Mucosa of descending colon (tissue), 3 donors: ENCODE results near the gene ZDHHC17. TPM values are rescaled to one million over a fixed set of nuclear protein-coding genes. Genes with fewer than 3 reads are reported as not detected.

ENCODE experiments used
- ATAC-seq: fragments of 200-7000 bp; cut with Tn5 transposase; one replicate; pipeline ENCODE4 v1.9.1; 2020; ENCODE audit warnings: mild to moderate bottlenecking, moderate library complexity
- DNase-seq, 3 donors: peaks; one replicate each; pipeline ENCODE4 v3.0.0-alpha.2; 2020
- H3K36me3 ChIP-seq: fragments of 200-600 bp; one replicate; pipeline ENCODE4 v1.8.0; 2021; ENCODE audit warnings: low read depth, mild to moderate bottlenecking
- H3K4me1 ChIP-seq: fragments of 200-600 bp; one replicate; pipeline ENCODE4 v1.8.0; 2021; ENCODE audit warnings: low read depth, mild to moderate bottlenecking
- H3K4me3 ChIP-seq: fragments of 200-600 bp; one replicate; pipeline ENCODE4 v1.8.0; 2021; ENCODE audit warnings: mild to moderate bottlenecking
- H3K9me3 ChIP-seq: fragments of 200-600 bp; one replicate; pipeline ENCODE4 v1.8.0; 2021; ENCODE audit warnings: mild to moderate bottlenecking
- intact Hi-C, 2 donors: fragments of 100-400 bp; cut with DNase I in 1 of 2; cut with micrococcal nuclease in 1 of 2; formaldehyde crosslinking; loops; one replicate each; pipeline versions ENCODE4 v1.11.0 to v1.11.1; 2022; cut with DNase I, micrococcal nuclease
- total RNA-seq, 3 donors: library from RNA; stranded (reverse); fragmentation: NEBNext Ultra II Directional in 2 of 3; extraction: Animal tissue kit (Norgen Biotek cat#: 25700) in 2 of 3; gene quantifications; one replicate each; pipeline versions ENCODE4 v1.2.1 to v1.2.4, GENCODE V29; 2021 to 2023
- TF ChIP-seq, protein P1 (sequence below): fragments of 200-600 bp; IDR thresholded peaks from one replicate; pipeline ENCODE4 v1.8.0; 2022; ENCODE audit warnings: antibody characterized with exemption, mild to moderate bottlenecking
- donor health status: DM: no; HTN: no; CAD: no; lungs with moderate emphysema.
- donor health status: DM: no; HTN: no; CAD: no.
- donor health status: DM: no; HTN: yes; CAD: no.

ZDHHC17 gene
- total RNA-seq, 3 donors from 2014 or later, result 17.4 to 39.0 (median 25.7) TPM

GRCh38 chr12:76739896-76740295, 24.0 kb upstream of the ZDHHC17 start:
- ATAC-seq (no peak), DNase-seq (no peak)
- H3K9me3 ChIP-seq, result peaks cover 2% of the 10 kb centered on the region
- no peaks in the 10 kb centered on the region for H3K4me1 ChIP-seq
- H3K36me3 ChIP-seq, result no peaks in the 10 kb centered on the region
- no peak overlapping the region for H3K4me3 ChIP-seq
- intact Hi-C loops, result no loop called here
- TF ChIP-seq, protein P1, sequence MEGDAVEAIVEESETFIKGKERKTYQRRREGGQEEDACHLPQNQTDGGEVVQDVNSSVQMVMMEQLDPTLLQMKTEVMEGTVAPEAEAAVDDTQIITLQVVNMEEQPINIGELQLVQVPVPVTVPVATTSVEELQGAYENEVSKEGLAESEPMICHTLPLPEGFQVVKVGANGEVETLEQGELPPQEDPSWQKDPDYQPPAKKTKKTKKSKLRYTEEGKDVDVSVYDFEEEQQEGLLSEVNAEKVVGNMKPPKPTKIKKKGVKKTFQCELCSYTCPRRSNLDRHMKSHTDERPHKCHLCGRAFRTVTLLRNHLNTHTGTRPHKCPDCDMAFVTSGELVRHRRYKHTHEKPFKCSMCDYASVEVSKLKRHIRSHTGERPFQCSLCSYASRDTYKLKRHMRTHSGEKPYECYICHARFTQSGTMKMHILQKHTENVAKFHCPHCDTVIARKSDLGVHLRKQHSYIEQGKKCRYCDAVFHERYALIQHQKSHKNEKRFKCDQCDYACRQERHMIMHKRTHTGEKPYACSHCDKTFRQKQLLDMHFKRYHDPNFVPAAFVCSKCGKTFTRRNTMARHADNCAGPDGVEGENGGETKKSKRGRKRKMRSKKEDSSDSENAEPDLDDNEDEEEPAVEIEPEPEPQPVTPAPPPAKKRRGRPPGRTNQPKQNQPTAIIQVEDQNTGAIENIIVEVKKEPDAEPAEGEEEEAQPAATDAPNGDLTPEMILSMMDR, result no peak

DNA sequence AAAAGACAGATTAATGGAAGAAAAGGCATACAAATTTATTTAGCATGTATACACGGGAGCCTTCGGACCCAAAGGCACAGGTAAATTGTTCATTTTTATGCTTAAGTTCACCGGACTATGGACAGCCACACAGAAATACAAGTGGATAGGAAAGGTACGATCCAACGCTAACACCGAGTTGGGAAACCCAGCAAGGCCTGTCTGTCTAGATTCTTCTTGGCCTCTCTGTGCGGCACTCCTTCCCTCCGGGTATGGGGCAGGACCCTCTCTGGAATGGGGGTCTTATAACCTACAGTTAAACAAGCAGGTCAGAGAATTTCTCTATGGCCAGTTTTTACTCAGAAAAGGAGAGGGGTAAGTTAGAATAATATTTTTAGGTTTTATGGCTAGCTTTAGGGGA, 23.4 kb upstream of the ZDHHC17 start:
- TF ChIP-seq, protein P1, result no peak
- intact Hi-C loops, result no loop called here
- ATAC-seq (no peak), DNase-seq (no peak)
- no peaks in the 10 kb centered on the region for H3K36me3 ChIP-seq
- H3K4me1 ChIP-seq, result no peaks in the 10 kb centered on the region
- peaks cover 2% of the 10 kb centered on the region for H3K9me3 ChIP-seq
- no peak overlapping the region for H3K4me3 ChIP-seq

DNA sequence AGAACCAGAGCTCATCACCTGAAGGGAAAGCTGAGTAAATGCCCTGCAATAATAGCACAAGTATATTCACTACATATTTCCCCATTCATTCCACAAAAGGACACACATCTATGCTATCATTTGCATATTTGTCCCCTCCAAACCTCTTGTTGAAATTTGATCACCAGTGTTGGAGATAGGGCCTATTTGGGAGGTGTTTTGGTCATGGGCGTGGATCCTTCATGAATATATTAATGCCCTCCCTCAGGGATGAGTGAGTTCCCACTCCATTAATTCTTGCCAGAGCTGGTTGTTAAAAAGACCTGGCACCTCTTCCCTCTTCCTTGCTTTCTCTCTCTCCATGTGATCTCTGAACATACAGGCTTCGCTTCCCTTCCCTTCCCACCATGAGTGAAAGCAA, 18.6 kb upstream of the ZDHHC17 start:
- intact Hi-C loops, result no loop called here
- TF ChIP-seq, protein P1, result no peak
- H3K4me1 ChIP-seq, result no peaks in the 10 kb centered on the region
- no peaks in the 10 kb centered on the region for H3K9me3 ChIP-seq
- no peak overlapping the region for H3K4me3 ChIP-seq
- no peak for DNase-seq
- H3K36me3 ChIP-seq, result no peaks in the 10 kb centered on the region
- no peak for ATAC-seq

DNA sequence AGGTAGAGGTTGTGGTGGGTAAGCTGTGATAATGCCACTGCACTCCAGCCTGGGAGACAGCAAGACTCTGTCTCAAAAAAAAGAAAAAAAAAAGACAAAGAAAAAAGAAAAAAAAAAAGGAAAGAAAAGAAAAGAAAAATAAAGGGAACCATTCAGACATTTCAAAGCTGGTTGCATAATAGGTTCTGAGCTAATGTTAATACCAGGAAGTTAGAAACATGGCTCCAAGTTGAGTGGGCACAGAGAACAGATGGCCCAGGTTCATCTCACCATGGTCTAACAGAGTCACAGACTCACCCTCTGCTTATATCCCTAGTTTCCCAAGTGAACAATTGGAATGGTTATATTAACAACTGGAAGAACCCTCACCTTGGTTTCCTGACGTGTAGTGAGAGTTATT, 17.4 kb upstream of the ZDHHC17 start:
- no peak for DNase-seq
- intact Hi-C loops, result no loop called here

DNA sequence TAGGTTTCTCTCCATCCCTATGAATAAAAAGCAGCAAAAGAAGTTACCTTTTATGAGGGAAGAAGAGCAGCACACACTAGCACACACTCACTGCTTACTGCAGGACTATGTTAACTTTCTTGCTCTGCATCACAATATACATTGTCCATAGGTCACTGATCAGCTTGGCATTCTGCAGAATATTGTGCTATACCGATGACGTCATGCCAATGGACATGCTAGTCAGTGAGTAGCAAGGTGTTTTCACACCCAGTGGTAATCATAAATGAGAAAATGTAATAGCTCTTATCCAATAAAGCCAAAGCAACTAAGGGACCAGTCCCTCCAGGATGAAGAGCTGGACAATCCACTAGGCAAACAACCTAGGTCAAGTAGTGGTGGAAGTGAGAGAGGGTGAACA, 16.7 kb upstream of the ZDHHC17 start:
- ATAC-seq (no peak), DNase-seq (no peak)
- no peaks in the 10 kb centered on the region for H3K36me3 ChIP-seq
- H3K4me3 ChIP-seq, result no peak overlapping the region
- TF ChIP-seq, protein P1, result no peak
- no peaks in the 10 kb centered on the region for H3K9me3 ChIP-seq
- intact Hi-C loops, result no loop called here
- no peaks in the 10 kb centered on the region for H3K4me1 ChIP-seq

More for the DNA sequence above, 17.4 kb upstream of the ZDHHC17 start:
- no peak for ATAC-seq
- H3K9me3 ChIP-seq, result no peaks in the 10 kb centered on the region
- H3K4me1 ChIP-seq, result no peaks in the 10 kb centered on the region
- H3K4me3 ChIP-seq, result no peak overlapping the region
- H3K36me3 ChIP-seq, result no peaks in the 10 kb centered on the region
- TF ChIP-seq, protein P1, result no peak

- Histone ChIP-seq H3K4me1 (no peaks in the 10 kb centered on the region), H3K4me3 (no peak overlapping the region), H3K36me3 (no peaks in the 10 kb centered on the region), H3K9me3 (no peaks in the 10 kb centered on the region)
- intact Hi-C loops, result no loop called here
- DNase-seq, result no peak
- no peak for ATAC-seq
- TF ChIP-seq, protein P1, result no peak
Measured at GRCh38 chr12:76755829-76756379, 8.0 kb upstream of the ZDHHC17 start.
